ENCODE measurements around the gene CHRNA1. TPM values are rescaled to one million over a fixed set of nuclear protein-coding genes. Genes with fewer than 3 reads are reported as not detected.

CHRNA1 gene
- total and polyA plus RNA-seq, 9 of the 15 experiments (the other 6 are each of a cell fraction or from before 2014, with no cell fraction given): not detected

- TF ChIP-seq ZNF609 (CRISPR knock-in tag; IDR thresholded peaks at IDR 0.05; ENCODE audit: borderline replicate concordance) (no peak), EHMT2 (IDR thresholded peaks at IDR 0.05) (no peak), ZNF316 (IDR thresholded peaks at IDR 0.05) (peak; percentile 72), CBFA2T3 (IDR thresholded peaks at IDR 0.05) (peak; percentile 29; the same call in 1 of the 2 replicates), FOXA3 (CRISPR knock-in tag; conservative IDR thresholded peaks at IDR 0.05 in 1 of 2, IDR thresholded peaks at IDR 0.05 in 1 of 2) (peak in 1 of 2 experiments; percentile 67; a peak in 2 of 4 replicates), CEBPB (tag; IDR thresholded peaks at IDR 0.05) (peak; percentile 64), NCOA6 (IDR thresholded peaks at IDR 0.05) (no peak), MAFG (tag; conservative IDR thresholded peaks at IDR 0.05) (peak; percentile 64), ID3 (CRISPR knock-in tag; IDR thresholded peaks at IDR 0.05) (no peak), ID3 (tag; IDR thresholded peaks at IDR 0.05) (no peak), SIN3A (IDR thresholded peaks at IDR 0.05; ENCODE audit: borderline replicate concordance in 2 of 2, control insufficient read depth in 1 of 2, low read depth in 2 of 2, low read length in 2 of 2) (no peak)
Measured at GRCh38 chr2:174792309-174793025, 28.2 kb upstream of the CHRNA1 start (continued).

Data from K562 (cell line).